GM18498 (cell line): ENCODE data around the gene SBSN.
"Not testable (repeated sequence)": the region's sequence is repeated elsewhere in the genome, so short reads cannot be mapped to it uniquely, and the experiment has no call there.

ENCODE experiments used
- ATAC-seq: cut with Tn5 transposase; IDR thresholded peaks from one replicate; pipeline ENCODE4 v1.9.1; 2021; ENCODE audit warnings: mild to moderate bottlenecking, moderate library complexity; ENCODE audit not compliant: unreplicated experiment

SBSN gene

DNA sequence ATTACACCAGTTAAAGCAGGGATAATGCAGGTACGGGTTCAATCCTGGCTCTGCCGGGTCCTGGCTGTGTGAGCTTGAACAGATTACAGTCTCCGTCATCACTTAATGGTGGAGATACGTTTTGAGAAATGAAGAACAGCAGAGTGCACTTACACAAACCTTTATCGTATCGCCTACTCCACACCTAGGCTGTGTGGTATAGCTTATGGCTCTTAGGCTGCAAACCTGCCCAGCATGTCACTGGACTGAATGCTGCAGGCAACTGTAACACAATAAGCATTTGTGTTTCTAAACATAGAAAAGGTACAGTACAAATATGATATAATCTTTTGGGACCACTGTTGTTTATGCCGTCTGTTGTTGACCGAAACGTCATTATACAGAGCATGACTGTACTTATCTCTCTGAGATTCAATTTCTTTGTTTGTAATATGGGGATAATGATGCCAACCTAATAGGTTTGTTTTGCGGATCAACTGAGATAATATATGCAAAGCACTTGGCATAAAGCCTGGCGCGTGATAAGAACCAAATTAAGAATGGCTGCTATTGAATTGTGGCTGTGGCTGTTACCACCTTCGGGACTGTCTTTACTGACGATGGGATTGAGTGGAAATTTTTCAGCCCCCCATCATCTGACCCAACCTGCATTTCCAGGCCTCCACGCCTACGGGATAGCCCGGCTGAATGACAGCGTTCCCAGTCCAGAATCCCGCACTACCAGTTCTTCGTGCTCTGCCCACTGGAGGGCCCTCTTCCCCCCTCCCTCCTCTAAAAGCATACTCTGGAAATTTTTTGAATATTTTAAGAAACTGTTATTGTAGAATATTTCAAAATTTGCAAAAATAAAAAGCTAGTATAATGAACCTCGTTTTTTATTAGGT lies 49.1 kb downstream of the SBSN start:
- ATAC-seq, result no peak

DNA sequence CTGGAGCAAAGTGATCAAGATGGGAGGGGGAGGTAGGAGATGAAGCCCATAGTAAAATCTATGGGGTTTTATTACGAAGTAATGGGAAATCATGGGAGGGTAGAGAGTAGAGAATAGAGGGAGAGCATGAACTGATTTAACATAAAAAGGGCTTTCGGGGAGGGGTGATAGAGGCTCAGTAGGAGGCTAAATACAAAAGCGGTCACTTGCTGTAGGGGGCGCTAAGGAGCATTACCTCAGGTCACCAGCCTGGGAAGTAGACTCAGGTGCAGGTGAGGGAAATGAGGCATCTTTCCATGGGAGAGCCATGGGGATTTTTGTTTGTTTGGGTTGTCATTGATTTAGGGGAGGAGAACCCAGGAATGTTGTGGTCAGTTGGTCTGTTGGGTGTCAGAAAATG lies 52.0 kb downstream of the SBSN start:
- no peak for ATAC-seq

DNA sequence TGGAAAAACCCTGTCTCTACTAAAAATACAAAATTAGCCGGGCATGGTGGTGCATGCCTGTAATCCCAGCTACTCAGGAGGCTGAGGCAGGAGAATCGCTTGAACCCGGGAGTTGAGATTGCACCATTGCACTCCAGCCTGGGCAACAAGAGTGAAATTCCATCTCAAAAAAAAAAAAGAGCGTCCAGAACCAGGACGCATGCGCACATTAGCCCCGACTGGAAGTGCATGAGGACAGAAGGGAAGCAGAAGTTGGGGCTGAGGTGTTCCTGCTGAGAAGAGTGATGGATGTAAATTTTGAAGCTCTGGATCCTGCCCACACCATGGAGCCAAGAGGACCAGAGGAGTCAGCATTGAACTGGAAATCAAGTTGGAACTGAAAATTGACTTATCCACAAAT lies 53.5 kb downstream of the SBSN start:
- ATAC-seq, result not testable (repeated sequence)

DNA sequence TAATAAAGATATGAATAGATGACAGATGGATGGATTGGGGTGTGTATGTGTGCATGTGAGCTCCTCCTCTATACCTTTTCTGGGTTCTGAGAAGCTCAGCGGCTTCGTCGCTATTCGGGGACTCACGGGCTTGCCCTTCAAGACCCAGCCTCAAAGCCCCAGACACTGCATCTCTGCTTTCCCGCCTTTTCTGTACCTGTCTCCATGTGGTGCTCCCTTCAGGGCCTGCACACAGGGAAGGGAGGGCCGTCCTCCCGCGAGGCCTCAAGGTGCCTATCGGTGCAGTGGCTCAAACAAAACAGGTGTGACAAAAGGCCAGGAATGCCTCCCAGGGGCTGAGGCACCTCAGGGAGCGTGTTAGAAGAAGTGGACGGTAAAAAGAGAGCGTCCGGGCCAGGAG lies 54.0 kb downstream of the SBSN start:
- no peak for ATAC-seq
